K562 (cell line): ENCODE data around the gene RHOV. TPM values are rescaled to one million over a fixed set of nuclear protein-coding genes. Genes with fewer than 3 reads are reported as not detected.
A peak's percentile ranks its signal among the peaks of the same experiment; 100 is the strongest.

Experiments
- ATAC-seq: fragments of 200-7000 bp; cut with Tn5 transposase; 3 replicates; pipeline ENCODE4 v1.9.1; 2020; ENCODE audit warnings: moderate library complexity
- BruUV-seq: library from RNA; stranded (reverse); fragments of 400-500 nt; replicated peaks from 2 replicates; lab custom pipeline; 2021; lab: Mats Ljungman, UMichigan
- CTCF ChIA-PET: fragments of 300-600 bp; formaldehyde crosslinking; extraction: SDS; loops from one replicate; lab custom pipeline; 2021; ENCODE audit warnings: low intra/inter-chr PET ratio; lab: Yijun Ruan, JAX
- POLR2A ChIA-PET: fragments of 300-600, 350-650 bp; sonication (Branson Sonifier 250); formaldehyde crosslinking; extraction: SDS; loops from one replicate; lab custom pipeline; 2021; ENCODE audit warnings: antibody characterized with exemption, inconsistent platforms; lab: Yijun Ruan, JAX
- DNase-seq, 4 experiments: peaks; one replicate each; pipeline versions ENCODE4 v3.0.0 to v3.0.0-alpha.2; 2011 to 2018; ENCODE audit warnings: low spot score in 3 of 4, mixed read lengths in 3 of 4; ENCODE audit errors: extremely low read depth in 1 of 4
- FAIRE-seq: peaks from 2 replicates; lab custom pipeline; 2011; peaks lifted over from hg19 to GRCh38; lab: Jason Lieb, UNC
- H2AFZ ChIP-seq: 2 replicates; pipeline ENCODE4 v1.6.0; 2011; ENCODE audit warnings: low read depth, low read length, control low read depth, inconsistent platforms
- H3K27ac ChIP-seq: fragments of 200-600 bp; 3 replicates; pipeline ENCODE4 v1.8.0; 2011; ENCODE audit warnings: low read depth, mild to moderate bottlenecking, control low read depth, inconsistent platforms, low read length, moderate library complexity, mixed read lengths; ENCODE audit errors: extremely low read depth
- H3K27me3 ChIP-seq, 2 experiments: fragments of 300-600 bp in 1 of 2; 2 replicates in 1 of 2; 3 replicates in 1 of 2; pipeline versions ENCODE4 v1.6.0 to v1.8.0; 2011; ENCODE audit warnings: inconsistent platforms in 2 of 2, low read length in 2 of 2, mild to moderate bottlenecking in 1 of 2, mixed read lengths in 1 of 2, moderate library complexity in 1 of 2; ENCODE audit not compliant: control insufficient read depth in 2 of 2, insufficient read depth in 2 of 2
- H3K36me3 ChIP-seq: fragments of 300-600 bp; 3 replicates; pipeline ENCODE4 v1.8.0; 2011; ENCODE audit warnings: mild to moderate bottlenecking, low read length, inconsistent platforms; ENCODE audit not compliant: control insufficient read depth, insufficient read depth
- H3K4me1 ChIP-seq, 2 experiments: fragments of 200-600 bp in 1 of 2; replicated peaks in 1 of 2; 2 replicates in 1 of 2; 3 replicates in 1 of 2; pipeline versions ENCODE4 v1.5.1 to v1.8.0; 2011; ENCODE audit warnings: inconsistent platforms in 2 of 2, low read length in 2 of 2, mild to moderate bottlenecking in 1 of 2, mixed read lengths in 1 of 2, moderate library complexity in 1 of 2; ENCODE audit not compliant: control insufficient read depth in 2 of 2, insufficient read depth in 2 of 2
- H3K4me2 ChIP-seq: 2 replicates; pipeline ENCODE4 v1.6.1; 2011; ENCODE audit warnings: low read length, control low read depth, inconsistent platforms, mixed read lengths; ENCODE audit not compliant: insufficient read depth
- H3K4me3 ChIP-seq: fragments of 200-600 bp; sonication (generic), shearing (Covaris generic); 2 replicates; pipeline ENCODE4 v1.5.1; 2016; ENCODE audit warnings: control low read depth, inconsistent platforms
- H3K79me2 ChIP-seq: fragments of 200-600 bp; 3 replicates; pipeline ENCODE4 v1.8.0; 2011; ENCODE audit warnings: low read length, inconsistent platforms; ENCODE audit not compliant: control insufficient read depth, insufficient read depth
- H3K9ac ChIP-seq, 2 experiments: 2 replicates each; pipeline versions ENCODE4 v1.6.0 to v1.6.1; 2011; ENCODE audit warnings: low read depth in 2 of 2, low read length in 2 of 2, control low read depth in 1 of 2, inconsistent platforms in 1 of 2, mild to moderate bottlenecking in 1 of 2, mixed read lengths in 1 of 2; ENCODE audit not compliant: insufficient read depth in 1 of 2
- H3K9me1 ChIP-seq: one replicate; pipeline ENCODE4 v1.6.0; 2011; ENCODE audit warnings: inconsistent platforms, mild to moderate bottlenecking, low read length, moderate library complexity; ENCODE audit not compliant: control insufficient read depth, insufficient read depth
- H3K9me3 ChIP-seq: replicated peaks from 2 replicates; pipeline ENCODE4 v1.5.1; 2011; ENCODE audit warnings: low read depth, low read length, inconsistent platforms; ENCODE audit not compliant: control insufficient read depth, insufficient read depth
- H4K20me1 ChIP-seq: replicated peaks from 2 replicates; pipeline ENCODE4 v1.6.1; 2011; ENCODE audit warnings: low read length, inconsistent platforms, mixed read lengths; ENCODE audit not compliant: control insufficient read depth, insufficient read depth
- ADNP ChIP-seq: fragments of 200-800 bp; sonication (Bioruptor generic); IDR thresholded peaks from 2 replicates; pipeline ENCODE4 v1.6.1; 2016; ENCODE audit warnings: missing genetic modification characterization, missing compliant biosample characterization
- BHLHE40 ChIP-seq: IDR thresholded peaks from 2 replicates; pipeline ENCODE4 v1.6.1; 2011; ENCODE audit warnings: low read length, improper control_type of control experiment
- ESRRA ChIP-seq: fragments of 450-650 bp; IDR thresholded peaks from 2 replicates; pipeline ENCODE4 v1.6.1; 2014; ENCODE audit warnings: low read depth, mild to moderate bottlenecking, moderate library complexity, borderline replicate concordance
- HINFP ChIP-seq: fragments of 450-650 bp; conservative IDR thresholded peaks from 2 replicates; pipeline ENCODE4 v1.6.1; 2016; ENCODE audit warnings: missing genetic modification characterization, low read depth, mild to moderate bottlenecking, control low read depth, missing compliant biosample characterization
- ID3 ChIP-seq, 2 experiments: fragments of 250-450 bp in 1 of 2; fragments of 450-650 bp in 1 of 2; sonication (Bioruptor Pico) in 1 of 2; IDR thresholded peaks; 2 replicates each; pipeline versions ENCODE4 v1.6.1 to v1.8.0; 2016 to 2021; ENCODE audit warnings: mild to moderate bottlenecking in 2 of 2, moderate library complexity in 2 of 2, missing compliant biosample characterization in 1 of 2, missing genetic modification characterization in 1 of 2
- KAT7 ChIP-seq: sonication (generic); formaldehyde crosslinking; IDR thresholded peaks from 2 replicates; pipeline ENCODE4 v1.8.0; 2022; ENCODE audit warnings: missing genetic modification reagents, mild to moderate bottlenecking, borderline replicate concordance
- MNT ChIP-seq, 2 experiments: fragments of 450-650 bp; conservative IDR thresholded peaks; 2 replicates each; pipeline ENCODE4 v1.6.1; 2017; ENCODE audit warnings: mild to moderate bottlenecking in 2 of 2, moderate library complexity in 2 of 2
- NFIC ChIP-seq: fragments of 450-650 bp; IDR thresholded peaks from 2 replicates; pipeline ENCODE4 v1.6.1; 2017; ENCODE audit warnings: mild to moderate bottlenecking, inconsistent platforms
- PKNOX1 ChIP-seq: fragments of 450-650 bp; IDR thresholded peaks from 2 replicates; pipeline ENCODE4 v1.6.1; 2016
- SMAD1 ChIP-seq: fragments of 150-350 bp; IDR thresholded peaks from 2 replicates; pipeline ENCODE4 v1.6.1; 2014; ENCODE audit warnings: low read length, low read depth; ENCODE audit not compliant: partially characterized antibody
- TRIM25 ChIP-seq: fragments of 450-650 bp; IDR thresholded peaks from 2 replicates; pipeline ENCODE4 v1.7.0; 2016; ENCODE audit warnings: borderline replicate concordance
- ZKSCAN1 ChIP-seq: fragments of 150-350 bp; IDR thresholded peaks from 2 replicates; pipeline ENCODE4 v1.6.1; 2016; ENCODE audit warnings: low read depth, low read length
- ZNF146 ChIP-seq: IDR thresholded peaks from one replicate; pipeline ENCODE4 v1.6.1; 2018; ENCODE audit warnings: missing compliant biosample characterization; ENCODE audit not compliant: unreplicated experiment
- ZNF197 ChIP-seq: fragments of 200-800 bp; sonication (Bioruptor generic); IDR thresholded peaks from 2 replicates; pipeline ENCODE4 v1.6.1; 2016; ENCODE audit warnings: low read depth, missing genetic modification characterization, missing compliant biosample characterization
- ZNF239 ChIP-seq: fragments of 250-450 bp; sonication (Bioruptor Pico); IDR thresholded peaks from 2 replicates; pipeline ENCODE4 v1.4.0; 2020; ENCODE audit warnings: mild to moderate bottlenecking
- WGBS: fragments of 100-300 bp; shearing (Covaris generic); methylation state at CpG from one replicate; pipeline ENCODE4 v1.1.6; 2016; ENCODE audit warnings: low coverage, mixed read lengths; ENCODE audit not compliant: insufficient coverage; ENCODE audit errors: missing lambda C conversion rate; 5-methylcytosine and 5-hydroxymethylcytosine counted together
- in situ Hi-C: fragments of 300-500 bp; cut with MboI; formaldehyde crosslinking; loops from 4 replicates; pipeline ENCODE4 v1.15.0; 2018; ENCODE audit warnings: inconsistent platforms, mixed read lengths
- intact Hi-C: fragments of 100-400 bp; cut with micrococcal nuclease; formaldehyde crosslinking; loops from 2 replicates; pipeline ENCODE4 v1.14.2; 2022
- polyA plus RNA-seq, 8 experiments: library from polyadenylated mRNA; depleted of rRNA in 4 of 8; stranded (reverse) in 5 of 8; unstranded in 3 of 8; fragments of >200 nt; fragmentation: Nextera tagmentation in 2 of 8; fragmentation: Illumina TruSeq in 1 of 8; extraction: Ambion mirVana in 2 of 8; extraction: Trizol in 1 of 8; gene quantifications; 2 replicates each; pipeline versions ENCODE4 v1.2.1 to v1.2.3, GENCODE V29; 2011 to 2014; ENCODE audit warnings: inconsistent platforms in 1 of 8, missing spikeins in 1 of 8
- total RNA-seq, 7 experiments: library from RNA; depleted of rRNA in 6 of 7; stranded (reverse); fragments of >200 nt in 6 of 7; fragmentation: Illumina TruSeq in 2 of 7; extraction: Trizol in 2 of 7; gene quantifications; 2 replicates each; pipeline versions ENCODE4 v1.2.1 to v1.2.3, GENCODE V29; 2011 to 2021; ENCODE audit warnings: low replicate concordance in 1 of 7

The RHOV gene
- total and polyA plus RNA-seq, 9 of the 15 experiments (the other 6 are each of a cell fraction or from before 2014, with no cell fraction given) = 0.08 to 2.0 (median 1.1) TPM

- no peaks in the 10 kb centered on the region for H3K36me3 ChIP-seq
- peaks cover 4% of the 10 kb centered on the region for H4K20me1 ChIP-seq
- no peak overlapping the region for H3K9ac ChIP-seq
- POLR2A ChIA-PET = interaction anchor here (0.6 to 0.7 kb wide), 4 partner anchors 12 to 1143 kb away, joined by 3 to 4 read pairs (median 3); no protein-coding TSS in a partner anchor
- H3K79me2 ChIP-seq = no peaks in the 10 kb centered on the region
- DNase-seq (no peak), FAIRE-seq (no peak), ATAC-seq (no peak; the same call in 2 of the 3 replicates)
- intact Hi-C loops (no loop called here), in situ Hi-C loops (no loop called here)
- H2AFZ ChIP-seq = no peak overlapping the region
- peaks cover 5 to 28% of the 10 kb centered on the region in 2 experiments; a peak in 4 of 5 replicates for H3K4me1 ChIP-seq
- no peaks in the 10 kb centered on the region for H3K9me1 ChIP-seq
- H3K27ac ChIP-seq = no peak overlapping the region; the same call in 2 of the 3 replicates
- no peak overlapping the region for H3K4me3 ChIP-seq
- CTCF ChIA-PET = no interaction called here
- peak overlapping the region; percentile 62 for H3K4me2 ChIP-seq
- 17% methylated on average over 4 of the region's 4 CpGs for WGBS
- no TSS peak for BruUV-seq
- H3K9me3 ChIP-seq = no peaks in the 10 kb centered on the region
- no peaks in the 10 kb centered on the region for H3K27me3 ChIP-seq
- TF ChIP-seq MNT (conservative IDR thresholded peaks at IDR 0.05) (no peak), HINFP (tag) (no peak), BHLHE40 (no peak), ZNF197 (CRISPR knock-in tag) (0 out of 2 replicates have a peak, but pooled peaks have one; percentile 23), KAT7 (CRISPR knock-in tag) (no peak), ESRRA (0 out of 2 replicates have a peak, but pooled peaks have one; percentile 9), SMAD1 (no peak), ZNF239 (CRISPR knock-in tag) (no peak), PKNOX1 (no peak), ADNP (tag) (peak; percentile 69; the same call in 1 of the 2 replicates), TRIM25 (no peak), ID3 (CRISPR knock-in tag; IDR thresholded peaks at IDR 0.05) (no peak), ID3 (tag; IDR thresholded peaks at IDR 0.05) (no peak), ZKSCAN1 (no peak), ZNF146 (CRISPR knock-in tag) (no peak), NFIC (no peak)
Measured at GRCh38 chr15:40826423-40827075, 47.5 kb downstream of the RHOV start.
